HG02798 (cell line): ENCODE results near the gene RPS8.
"Not testable (repeated sequence)": the region's sequence is repeated elsewhere in the genome, so short reads cannot be mapped to it uniquely, and the experiment has no call there.

Source experiments
- ATAC-seq: cut with Tn5 transposase; IDR thresholded peaks from one replicate; pipeline ENCODE4 v1.9.1; 2021; ENCODE audit warnings: mild to moderate bottlenecking; ENCODE audit not compliant: unreplicated experiment, poor library complexity

RPS8 gene

DNA sequence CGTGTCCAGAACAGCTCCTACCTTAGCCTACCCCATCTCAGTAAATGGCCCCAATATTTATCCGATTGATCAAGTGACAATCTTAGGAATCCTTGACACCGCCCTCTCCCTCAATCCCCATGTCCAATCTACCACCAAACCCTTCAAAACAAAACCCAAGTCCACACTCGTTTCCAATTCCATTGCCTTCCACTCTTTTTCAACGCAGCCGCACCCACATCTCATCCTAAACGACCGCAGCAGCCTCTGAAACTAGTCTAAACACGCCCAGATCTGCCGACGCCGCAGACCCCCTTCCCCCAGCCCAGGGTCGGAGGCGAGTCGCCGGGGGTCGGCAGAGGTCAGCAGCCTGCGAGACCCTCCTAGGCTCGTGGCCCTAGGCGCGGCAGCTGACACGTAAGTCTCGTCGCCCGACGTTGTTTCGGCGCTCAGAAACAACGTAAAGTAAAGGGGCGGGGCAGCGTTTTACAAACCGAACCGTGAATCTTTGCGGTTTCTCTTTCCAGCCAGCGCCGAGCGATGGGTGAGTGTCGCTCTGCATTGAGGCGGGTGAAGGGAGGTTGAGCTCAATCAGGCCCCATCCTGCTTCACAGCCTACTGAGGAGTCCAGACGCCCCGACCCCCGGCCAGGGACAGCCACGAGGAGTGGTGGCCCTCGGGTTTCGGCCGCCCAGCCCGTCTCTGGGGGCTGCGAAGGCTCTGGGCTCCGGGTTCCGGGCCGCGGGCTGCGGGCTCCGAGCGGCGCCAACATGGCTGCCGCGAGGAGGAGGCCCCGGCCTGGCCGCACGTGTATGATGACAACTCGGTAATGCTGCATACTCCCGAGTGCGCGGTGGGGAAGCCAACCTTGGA lies at the start of gene RPS8:
Gene RPS8, plus strand, starts transcription at position 463 of the 852 bp plus-strand sequence. Its CDS starts 57 bp downstream, at position 520.
- ATAC-seq, result peak; percentile 85

DNA sequence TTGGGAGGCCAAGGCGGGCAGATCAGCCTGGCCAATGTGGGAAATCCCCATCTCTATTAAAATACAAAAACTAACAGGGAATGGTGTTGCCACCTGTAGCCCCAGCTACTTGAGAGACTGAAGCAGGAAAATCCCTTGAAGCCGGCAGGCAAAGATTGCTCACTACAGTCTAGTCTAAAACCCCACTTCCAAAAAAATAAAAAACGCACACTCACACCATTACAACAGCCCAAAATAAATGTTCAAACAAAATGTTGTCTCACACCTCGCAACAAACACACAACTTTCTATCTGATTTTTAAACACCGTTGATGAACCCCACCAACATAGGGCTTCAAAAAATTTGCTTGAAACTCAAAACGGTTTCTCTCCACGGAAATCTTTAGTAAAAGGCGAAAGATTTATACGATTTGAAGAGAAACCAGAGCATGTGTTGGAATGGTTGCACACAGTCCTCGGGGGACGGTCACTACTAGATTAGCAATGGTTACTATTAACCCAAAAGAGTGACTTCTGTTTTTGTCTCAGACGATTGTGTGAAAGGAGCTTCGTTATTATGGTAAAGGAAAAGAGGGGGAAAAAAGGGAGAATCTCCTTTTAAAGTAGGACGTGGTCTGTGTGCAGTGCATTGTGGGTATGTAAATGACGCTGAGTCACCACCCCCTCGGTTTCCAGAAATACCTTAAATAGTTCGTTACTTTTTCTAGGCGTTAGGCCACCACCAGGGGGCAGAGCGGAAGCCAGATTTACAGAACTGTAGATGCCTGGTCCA lies 44.4 kb upstream of the RPS8 start, which contains the start of gene RNU5D-1:
Gene RNU5D-1, minus strand, starts transcription at position 430 of the 772 bp plus-strand sequence.
- peak; percentile 68 for ATAC-seq

DNA sequence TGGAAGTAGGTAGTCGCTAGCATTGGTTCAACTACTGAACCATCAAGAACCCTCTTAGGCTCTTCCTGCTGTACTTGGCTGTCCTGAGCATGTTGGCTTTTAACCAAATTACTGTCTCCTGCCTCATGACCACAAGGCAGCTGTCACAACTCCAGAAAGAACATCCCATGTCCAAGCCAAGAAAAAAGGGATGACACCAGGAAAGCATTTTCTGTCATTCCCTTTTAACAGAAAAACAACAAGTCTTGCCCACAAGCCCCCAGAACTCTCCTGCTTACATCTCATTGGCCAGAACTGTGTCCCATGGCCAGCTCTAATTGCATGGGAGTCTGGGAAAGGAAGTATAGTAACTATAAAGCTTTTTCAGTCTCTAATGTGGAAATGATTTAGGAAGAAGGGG lies 42.0 kb upstream of the RPS8 start:
- no peak for ATAC-seq

DNA sequence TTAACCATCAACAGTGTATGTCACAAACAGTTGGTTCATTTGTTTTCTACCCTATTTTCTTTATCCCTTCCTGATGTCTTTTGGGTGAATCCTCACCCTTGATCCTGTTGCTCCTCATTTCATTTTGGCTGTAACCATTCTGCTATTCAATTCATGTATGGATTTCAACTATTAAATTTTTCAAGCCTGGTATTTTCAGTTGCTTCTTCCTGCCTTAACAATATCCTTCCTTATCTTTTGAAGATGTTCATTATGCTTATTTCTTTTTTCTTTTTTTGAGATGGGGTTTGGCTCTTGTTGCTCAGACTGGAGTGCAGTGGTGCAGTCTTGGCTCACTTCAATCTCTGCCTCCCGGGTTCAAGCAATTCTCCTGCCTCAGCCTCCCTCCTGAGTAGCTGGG lies 41.6 kb upstream of the RPS8 start:
- no peak for ATAC-seq

DNA sequence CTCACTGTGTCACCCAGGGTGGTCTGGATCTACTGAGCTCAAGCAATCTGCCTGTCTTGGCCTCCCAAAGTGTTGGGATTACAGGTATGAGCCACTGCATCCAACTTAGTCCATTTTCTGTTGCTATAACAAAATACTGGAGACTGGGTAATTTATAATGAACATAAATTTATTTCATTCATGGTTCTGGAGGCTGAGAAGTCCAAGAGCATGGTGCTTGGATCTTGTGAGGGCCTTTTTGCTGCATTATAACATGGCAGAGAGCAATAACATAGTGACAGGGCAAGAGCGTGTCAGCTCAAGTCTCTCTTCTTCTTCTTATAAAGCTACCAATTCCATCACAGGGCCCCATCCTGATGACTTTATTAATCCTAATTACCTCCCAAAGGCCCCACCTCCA lies 39.3 kb upstream of the RPS8 start:
- no peak for ATAC-seq

DNA sequence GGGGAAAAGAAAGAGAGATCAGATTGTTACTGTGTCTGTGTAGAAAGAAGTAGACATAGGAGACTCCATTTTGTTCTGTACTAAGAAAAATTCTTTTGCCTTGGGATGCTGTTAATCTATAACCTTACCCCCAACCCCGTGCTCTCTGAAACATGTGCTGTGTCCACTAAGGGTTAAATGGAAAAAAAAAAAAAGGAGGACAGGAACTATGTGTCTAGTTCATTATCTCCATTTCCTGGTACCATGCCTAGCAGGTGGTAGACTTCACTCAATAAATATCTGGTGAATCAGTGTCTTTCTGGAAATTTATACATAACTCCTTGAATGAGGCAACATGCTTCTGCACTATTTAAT lies 36.4 kb upstream of the RPS8 start:
- ATAC-seq, result not testable (repeated sequence)

DNA sequence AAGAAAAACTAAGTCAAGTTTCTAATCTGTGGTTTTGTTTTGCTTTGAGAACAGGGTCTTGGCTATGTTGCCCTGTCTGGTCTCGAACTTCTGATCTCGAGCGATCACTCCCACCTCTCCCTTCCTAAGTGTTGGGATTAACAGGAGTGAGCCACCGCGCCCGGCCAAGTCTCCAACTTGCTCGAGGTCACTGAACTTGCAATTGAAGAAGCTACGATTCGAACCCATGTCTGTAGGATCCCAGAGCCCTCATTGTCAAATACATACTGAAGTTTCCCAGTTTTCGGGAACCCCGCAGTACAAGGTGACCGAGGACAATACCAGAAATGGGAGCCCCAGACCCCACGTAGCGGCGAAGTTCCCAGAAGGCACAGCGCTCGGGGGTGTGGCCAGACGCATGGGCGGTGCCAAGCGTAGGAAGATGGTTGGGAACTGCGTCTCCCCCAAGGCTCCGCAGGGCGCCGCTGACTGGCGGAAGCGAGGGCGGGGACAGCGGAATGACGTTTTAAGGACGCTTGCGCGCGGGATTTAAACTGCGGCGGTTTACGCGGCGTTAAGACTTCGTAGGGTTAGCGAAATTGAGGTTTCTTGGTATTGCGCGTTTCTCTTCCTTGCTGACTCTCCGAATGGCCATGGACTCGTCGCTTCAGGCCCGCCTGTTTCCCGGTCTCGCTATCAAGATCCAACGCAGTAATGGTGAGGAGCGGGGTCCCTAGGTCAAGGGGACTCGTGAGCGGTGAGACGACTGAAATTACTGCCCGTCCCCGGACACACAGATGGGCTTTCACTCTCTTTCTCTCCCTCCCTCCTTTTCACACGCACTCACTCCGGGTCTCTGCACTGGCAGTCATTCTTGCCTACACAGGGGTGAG lies 35.8 kb upstream of the RPS8 start, which contains the start of gene KIF2C:
Gene KIF2C, plus strand, starts transcription at position 531 of the 872 bp plus-strand sequence. Its CDS starts 96 bp downstream, at position 627.
- peak; percentile 99 for ATAC-seq

DNA sequence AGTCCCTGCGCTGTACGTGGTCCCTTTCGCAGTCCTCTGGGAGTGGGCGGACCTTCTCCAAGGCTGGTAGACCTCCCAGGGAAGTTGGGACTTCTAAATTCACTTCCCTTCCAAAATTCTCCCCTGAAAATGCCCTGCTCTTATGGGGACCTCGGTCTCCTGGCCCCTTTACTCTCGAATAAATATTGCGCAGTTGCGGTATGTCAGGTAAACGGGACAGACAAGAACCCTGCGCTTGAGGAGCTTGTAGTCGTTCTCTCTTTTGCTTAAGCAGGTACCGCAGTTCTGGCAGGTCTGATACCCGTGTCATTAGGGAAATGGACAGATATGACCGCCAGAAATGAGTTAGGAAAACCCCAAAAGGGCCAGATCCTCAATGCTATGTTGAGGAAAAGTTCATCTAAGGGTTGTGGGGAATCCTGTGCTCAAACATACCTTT lies 35.1 kb upstream of the RPS8 start:
- ATAC-seq, result no peak

DNA sequence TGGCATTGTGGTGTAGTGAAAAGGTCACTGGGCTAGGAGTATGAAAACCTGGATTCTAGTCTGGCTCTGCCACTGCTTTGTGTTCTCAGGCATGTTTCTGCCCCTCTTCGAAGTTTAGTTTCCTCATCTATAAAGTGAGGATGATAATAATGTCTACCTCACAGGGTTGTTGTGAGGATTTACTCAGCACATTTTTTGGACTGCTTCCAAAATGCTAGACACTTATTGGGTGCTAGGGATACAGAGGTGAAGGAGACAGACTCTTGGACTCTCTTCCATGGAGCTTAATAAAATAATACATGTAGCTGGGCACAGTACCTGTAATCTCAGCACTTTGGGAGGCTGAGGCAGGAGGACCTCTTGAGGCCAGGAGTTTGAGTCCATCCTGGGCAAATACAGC lies 32.1 kb upstream of the RPS8 start:
- no peak for ATAC-seq

DNA sequence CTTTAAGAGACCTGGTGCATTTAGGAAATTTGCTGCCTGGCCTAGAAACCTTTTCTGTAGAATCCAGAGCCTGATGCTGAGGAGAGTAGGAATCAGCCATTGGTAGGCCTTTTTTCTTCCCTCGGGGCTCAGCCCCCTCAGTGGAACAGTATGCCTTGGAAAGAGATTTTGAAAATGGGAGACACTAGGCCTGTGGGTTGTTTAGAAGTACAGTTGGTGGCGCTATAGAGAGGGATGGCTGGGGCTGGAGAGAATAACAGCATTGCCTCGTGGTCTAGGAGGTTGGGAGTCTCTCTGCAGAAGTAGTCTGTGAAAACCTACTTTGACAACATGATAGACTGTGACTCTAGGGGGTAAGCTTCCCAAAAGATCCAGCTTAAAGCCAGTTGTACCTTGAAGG lies 27.5 kb upstream of the RPS8 start:
- no peak for ATAC-seq

DNA sequence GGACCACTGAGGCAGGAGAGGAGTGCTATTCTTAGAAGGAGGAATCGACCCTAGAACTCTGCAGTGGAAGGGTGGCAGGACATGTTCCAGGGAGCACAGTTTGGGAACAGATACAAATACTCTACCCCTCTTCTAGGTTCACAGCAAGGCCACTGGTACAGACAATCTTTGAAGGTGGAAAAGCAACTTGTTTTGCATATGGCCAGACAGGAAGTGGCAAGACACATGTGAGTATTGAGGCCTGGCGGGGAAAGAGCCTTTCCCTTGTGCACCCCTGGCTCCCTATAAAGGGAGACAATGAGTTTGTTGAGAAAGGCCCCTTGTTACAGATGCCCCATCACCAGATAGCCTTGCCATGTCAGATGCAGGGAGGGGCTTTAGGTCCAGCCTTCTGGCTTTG lies 17.9 kb upstream of the RPS8 start:
- ATAC-seq, result peak; percentile 53

DNA sequence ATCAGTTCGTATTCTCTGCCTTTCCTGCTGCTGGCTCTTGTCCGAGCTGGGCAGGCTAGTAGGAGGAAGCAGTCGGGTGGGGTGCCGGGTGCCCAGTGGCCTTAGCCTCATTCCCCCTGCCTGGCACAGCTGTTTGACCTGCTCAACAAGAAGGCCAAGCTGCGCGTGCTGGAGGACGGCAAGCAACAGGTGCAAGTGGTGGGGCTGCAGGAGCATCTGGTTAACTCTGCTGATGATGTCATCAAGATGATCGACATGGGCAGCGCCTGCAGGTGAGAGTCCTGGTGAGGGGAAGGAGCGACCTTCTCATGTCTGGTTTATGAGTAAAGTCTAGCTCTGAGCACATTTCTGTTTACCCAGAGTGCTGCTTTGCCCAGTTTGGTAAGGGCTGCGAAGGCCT lies 16.3 kb upstream of the RPS8 start:
- no peak for ATAC-seq

DNA sequence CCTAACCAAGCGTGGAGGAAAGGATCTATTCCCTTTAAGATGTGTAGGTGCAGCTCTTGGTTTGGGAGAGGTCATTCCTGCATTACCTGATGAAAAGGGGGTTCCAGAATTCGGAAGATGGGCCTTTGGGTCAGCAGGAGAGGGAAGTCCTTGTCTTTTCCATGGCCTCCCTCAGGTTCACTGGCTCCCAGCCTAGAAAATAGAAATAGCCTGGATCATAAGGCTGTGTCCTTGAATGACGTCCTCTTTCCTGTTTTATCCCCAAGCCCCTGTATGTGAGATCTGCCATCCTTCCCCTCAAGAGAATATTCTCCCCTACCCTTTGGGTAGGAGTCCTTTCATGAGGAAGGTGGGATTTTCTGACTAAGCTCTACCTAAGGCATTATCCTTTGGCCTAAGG lies 14.5 kb upstream of the RPS8 start:
- no peak for ATAC-seq

DNA sequence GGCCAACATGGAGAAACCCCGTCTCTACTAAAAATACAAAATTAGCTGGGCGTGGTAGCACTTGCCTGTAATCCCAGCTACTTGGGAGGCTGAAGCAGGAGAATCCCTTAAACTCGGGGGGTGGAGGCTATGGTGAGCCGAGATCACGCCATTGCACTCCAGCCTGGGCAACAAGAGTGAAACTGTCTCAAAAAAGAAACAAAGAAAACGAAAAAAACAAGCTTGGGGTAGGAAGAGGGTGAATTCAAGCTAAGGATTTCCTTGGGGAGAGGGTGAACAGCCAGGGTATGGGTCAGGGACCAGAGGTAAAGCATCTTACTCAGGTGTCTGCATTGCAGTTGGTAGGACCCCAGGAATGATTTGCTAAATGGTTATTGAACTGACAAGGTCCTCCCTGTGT lies 8.9 kb upstream of the RPS8 start:
- not testable (repeated sequence) for ATAC-seq

DNA sequence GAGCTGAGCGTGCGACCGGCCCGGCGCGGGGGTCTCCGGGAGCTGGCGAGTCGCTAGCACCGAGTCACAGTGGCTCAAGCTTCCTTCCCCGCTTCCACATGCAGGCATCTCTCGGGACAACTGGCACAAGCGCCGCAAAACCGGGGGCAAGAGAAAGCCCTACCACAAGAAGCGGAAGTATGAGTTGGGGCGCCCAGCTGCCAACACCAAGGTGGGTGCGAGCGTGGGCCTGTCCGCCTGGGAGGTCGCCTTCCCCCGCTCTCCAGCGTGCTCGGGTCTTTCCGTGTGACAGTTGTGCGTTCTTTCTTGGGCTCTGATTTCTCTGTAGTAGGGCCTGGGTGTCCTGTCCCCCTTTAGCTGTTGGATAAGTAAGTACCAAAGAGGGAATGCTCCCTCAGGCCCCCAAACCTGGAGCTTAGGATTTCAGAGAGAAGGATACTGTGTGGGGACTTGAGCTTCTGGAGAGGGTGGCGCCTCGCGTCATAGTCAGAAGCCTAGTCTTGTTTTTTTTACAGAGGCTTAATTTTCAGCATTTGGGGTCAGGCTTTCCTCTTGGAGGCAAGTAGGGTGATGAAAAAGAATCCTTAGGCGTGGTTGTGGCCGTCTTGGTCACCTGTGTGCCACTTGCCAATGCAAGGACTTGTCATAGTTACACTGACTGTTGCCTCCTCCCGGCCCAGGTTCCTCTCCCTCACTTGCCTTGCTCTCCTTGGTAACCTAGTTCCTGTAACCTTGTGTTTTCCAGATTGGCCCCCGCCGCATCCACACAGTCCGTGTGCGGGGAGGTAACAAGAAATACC lies 790 bp downstream of the RPS8 start:
- peak; percentile 15 for ATAC-seq

DNA sequence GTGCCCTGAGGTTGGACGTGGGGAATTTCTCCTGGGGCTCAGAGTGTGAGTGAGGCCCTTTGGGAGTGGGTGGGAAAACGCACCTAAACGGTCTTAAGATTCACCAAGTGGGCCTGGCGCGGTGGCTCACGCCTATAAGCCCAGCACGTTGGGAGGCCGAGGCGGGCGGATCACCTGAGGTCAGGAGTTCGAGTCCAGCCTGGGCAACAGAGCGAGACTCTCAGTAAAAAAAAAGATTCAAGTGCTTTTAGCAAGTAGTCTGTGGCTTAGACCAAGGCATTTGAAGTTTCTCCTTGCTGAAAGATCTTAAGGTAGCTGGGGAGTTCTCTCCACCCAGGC lies 1.4 kb downstream of the RPS8 start:
- ATAC-seq, result no peak

DNA sequence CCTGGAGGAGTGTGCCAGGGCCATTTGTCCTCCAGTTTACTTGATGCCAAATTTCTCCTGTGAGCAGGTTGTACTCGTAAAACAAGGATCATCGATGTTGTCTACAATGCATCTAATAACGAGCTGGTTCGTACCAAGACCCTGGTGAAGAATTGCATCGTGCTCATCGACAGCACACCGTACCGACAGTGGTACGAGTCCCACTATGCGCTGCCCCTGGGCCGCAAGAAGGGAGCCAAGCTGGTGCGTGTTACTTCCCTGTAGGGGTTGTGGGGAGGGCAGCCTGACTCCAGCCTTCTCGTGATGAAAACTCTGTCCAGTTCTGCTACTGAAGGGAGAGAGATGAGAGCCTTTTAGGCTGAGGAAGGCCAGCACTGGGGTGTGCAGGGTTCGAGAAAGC lies 2.2 kb downstream of the RPS8 start:
- ATAC-seq, result no peak

DNA sequence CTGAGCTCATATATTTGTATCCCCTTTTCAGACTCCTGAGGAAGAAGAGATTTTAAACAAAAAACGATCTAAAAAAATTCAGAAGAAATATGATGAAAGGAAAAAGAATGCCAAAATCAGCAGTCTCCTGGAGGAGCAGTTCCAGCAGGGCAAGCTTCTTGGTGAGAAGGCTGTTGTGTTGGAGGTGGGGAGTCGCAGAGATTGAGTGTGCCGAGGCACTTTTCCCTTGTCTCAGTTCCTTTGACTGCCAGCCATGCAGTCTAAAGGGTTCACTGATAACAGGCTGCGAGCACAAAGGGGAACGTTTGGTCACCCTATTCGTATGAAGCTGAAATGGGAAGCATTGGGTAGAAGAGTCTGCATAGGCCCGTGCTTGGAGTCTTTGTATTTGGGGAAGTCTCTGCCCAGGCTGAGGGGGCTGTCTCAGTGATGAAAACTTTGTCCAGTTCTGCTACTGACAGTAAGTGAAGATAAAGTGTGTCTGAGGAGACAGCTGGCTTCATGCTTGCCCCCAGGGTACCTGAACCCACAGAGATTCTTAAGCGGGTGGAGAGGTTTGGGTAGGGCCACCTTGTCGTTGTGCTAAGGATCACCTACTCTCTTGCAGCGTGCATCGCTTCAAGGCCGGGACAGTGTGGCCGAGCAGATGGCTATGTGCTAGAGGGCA lies 2.8 kb downstream of the RPS8 start:
- no peak for ATAC-seq
